Fibroblast of the aortic adventitia (primary cell): Measurements from ENCODE around the gene MFSD12. TPM values are rescaled to one million over a fixed set of nuclear protein-coding genes. Genes with fewer than 3 reads are reported as not detected.
"Not testable (repeated sequence)": the region's sequence is repeated elsewhere in the genome, so short reads cannot be mapped to it uniquely, and the experiment has no call there.

Experiments
- DNase-seq: peaks from one replicate; pipeline ENCODE4 v3.0.0-alpha.2; 2010; ENCODE audit warnings: low read depth
- H3K4me3 ChIP-seq: 2 replicates; pipeline ENCODE4 v1.5.1; 2011; ENCODE audit warnings: low read depth, mild to moderate bottlenecking, control low read depth, low read length, moderate library complexity
- total RNA-seq: library from RNA; depleted of rRNA; stranded (reverse); fragments of >200 nt; gene quantifications from 2 replicates; pipeline ENCODE4 v1.2.3, GENCODE V29; 2012; ENCODE audit warnings: low replicate concordance
- TF ChIP-seq, protein P1 (sequence below): IDR thresholded peaks from 2 replicates; pipeline ENCODE4 v1.5.1; 2011; ENCODE audit warnings: mild to moderate bottlenecking, low read length, control low read depth, inconsistent platforms; ENCODE audit not compliant: insufficient read depth

Gene MFSD12
- total RNA-seq, 1 donor, result 51.7 TPM

DNA sequence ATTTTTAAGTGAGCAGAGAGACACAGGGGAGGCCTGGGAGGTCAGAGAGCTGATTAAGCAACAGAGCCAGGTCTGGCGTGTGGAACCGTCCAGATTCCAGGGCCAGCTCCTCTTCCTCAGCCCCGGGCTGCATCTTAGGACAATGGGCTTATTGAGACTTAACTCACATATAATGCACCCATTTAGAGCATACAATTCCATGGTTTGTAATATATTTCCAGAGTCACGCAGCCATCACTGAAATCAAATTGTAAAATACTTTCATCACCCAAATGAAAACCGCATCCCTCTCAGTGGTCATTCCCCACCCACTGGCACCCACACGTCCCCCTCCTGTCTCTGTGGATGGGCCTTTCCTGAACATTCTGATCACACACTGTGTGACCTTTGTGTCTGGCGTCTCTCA, 13.2 kb upstream of the MFSD12 start:
- H3K4me3 ChIP-seq, result no peak overlapping the region
- DNase-seq, result no peak
- TF ChIP-seq, protein P1, sequence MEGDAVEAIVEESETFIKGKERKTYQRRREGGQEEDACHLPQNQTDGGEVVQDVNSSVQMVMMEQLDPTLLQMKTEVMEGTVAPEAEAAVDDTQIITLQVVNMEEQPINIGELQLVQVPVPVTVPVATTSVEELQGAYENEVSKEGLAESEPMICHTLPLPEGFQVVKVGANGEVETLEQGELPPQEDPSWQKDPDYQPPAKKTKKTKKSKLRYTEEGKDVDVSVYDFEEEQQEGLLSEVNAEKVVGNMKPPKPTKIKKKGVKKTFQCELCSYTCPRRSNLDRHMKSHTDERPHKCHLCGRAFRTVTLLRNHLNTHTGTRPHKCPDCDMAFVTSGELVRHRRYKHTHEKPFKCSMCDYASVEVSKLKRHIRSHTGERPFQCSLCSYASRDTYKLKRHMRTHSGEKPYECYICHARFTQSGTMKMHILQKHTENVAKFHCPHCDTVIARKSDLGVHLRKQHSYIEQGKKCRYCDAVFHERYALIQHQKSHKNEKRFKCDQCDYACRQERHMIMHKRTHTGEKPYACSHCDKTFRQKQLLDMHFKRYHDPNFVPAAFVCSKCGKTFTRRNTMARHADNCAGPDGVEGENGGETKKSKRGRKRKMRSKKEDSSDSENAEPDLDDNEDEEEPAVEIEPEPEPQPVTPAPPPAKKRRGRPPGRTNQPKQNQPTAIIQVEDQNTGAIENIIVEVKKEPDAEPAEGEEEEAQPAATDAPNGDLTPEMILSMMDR, result no peak

DNA sequence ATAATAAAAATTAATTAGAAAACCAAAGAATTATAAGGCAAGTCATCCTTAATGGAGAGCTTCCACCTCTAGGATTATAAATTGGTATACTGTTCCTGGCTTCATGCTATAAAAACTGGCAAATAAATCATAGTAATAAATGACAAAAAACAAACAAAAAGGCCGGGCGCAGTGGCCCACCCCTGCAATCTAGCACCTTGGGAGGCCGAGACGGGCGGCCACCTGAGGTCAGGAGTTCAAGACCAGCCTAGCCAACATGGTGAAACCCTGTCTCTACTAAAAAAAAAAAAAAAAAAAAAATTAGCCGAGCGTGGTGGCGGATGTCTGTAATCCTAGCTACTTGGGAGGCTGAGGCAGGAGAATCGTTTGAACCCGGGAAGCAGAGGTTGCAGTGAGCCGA, 12.7 kb upstream of the MFSD12 start:
- not testable (repeated sequence) for H3K4me3 ChIP-seq, DNase-seq

DNA sequence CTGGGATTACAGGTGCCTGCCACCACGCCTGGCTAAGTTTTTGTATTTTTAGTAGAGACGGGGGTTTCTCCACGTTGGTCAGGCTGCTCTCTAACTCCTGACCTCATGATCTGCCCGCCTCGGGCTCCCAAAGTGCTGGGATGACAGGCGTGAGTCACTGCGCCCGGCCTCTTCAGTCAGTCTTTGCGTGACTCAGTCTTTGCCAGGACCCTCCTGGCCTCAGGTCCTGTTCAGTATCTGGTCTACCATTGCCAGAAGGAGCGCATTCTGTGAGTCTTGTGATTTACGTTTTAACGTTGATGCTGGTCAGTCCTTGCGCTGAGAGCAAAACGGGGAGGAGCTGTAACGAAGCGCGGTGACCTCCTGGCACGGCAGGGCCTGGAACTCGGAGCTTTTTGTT, 7.8 kb upstream of the MFSD12 start:
- no peak for DNase-seq
- TF ChIP-seq, protein P1, result no peak
- H3K4me3 ChIP-seq, result no peak overlapping the region

DNA sequence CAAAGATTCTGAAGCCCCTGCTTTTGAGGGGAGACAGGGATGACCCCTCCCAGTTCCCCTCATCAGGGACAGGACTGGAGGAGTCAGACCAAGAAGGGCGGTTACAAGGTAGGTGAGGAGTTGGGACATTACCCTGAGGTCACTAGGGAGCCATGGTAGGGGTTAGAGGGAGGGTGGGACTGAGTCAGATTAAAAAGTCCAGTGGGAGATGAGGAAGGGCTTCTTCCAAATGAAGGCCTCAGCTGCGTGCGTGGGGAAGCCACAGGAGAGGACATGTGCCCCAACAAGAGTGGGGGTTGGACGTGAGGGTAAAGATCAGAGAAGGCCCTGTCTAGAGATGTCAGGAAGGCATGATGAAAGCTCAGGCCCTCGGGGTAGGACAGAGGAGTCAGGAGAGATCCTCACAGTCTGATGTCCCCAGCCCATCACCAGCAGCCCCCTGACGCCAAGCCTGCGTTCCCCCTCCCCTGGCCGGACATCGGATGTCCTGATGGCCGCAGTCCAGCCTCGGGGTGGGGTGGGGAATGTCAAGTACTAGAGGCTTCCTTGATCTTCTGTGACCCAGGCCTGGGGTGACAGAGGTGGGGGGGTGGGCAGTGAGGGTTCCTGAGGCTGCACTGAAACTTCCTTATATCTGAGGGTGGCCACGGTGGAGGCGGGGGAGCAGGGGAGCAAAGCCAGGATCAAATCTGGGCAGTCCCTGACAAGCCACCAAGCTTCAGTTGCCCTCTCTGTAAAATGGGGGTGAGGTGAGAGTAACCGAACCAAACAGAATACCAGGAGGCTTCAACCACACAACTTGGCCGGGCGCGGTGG, 6.5 kb upstream of the MFSD12 start:
- no peak for DNase-seq
- no peak overlapping the region for H3K4me3 ChIP-seq
- TF ChIP-seq, protein P1, result no peak

DNA sequence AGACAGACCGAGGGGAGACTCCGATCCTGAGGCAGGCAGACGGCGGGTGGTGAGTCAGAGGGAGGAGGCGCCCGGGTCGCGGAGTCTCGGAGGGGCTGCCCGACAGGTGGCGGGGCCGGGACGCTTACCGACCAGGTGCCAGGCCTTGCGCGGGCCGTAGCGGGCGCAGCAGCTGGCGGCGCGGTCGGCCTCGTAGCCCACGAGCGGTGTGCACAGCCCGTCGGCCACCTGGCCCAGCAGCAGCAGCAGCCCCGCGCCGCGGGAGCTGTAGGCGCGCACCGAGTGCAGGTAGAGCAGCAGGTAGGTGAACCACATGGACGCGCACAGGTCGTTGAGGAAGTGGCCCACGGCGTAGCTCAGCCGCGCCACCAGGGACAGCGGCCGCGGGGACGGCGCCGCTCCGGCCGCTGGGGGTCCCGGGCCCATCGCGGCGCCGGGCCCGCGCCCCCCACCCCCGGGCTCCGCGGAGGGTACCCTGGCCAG, 367 bp downstream of the MFSD12 start:
- TF ChIP-seq, protein P1, result no peak
- no peak for DNase-seq
- peak overlapping the region; percentile 95 for H3K4me3 ChIP-seq

DNA sequence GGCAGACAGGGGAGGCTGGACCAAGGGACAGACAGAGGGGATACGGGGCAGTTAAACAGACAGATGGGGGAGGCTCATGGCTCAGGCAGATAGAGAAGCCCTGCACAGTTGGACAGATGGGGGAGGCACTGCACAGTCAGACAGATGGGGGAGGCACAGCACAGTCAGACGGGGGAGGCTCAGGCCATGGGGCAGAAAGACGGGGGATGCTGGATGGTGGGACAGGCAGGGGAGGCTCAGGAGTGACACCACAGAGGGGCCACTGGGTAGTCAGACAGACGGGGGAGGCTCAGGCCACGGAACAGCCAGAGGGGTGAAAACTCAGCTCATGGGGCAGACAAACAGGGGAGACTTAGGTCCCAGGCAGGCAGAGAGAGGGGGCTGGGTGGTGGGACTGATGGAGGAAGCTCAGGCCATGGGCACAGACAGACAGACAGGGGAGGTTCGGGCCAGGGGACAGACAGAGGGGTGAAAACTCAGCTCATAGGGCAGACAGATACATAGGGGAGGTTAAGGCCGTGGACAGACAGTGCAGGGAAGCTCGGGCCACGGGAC, 886 bp downstream of the MFSD12 start:
- peak overlapping the region; percentile 95 for H3K4me3 ChIP-seq
- TF ChIP-seq, protein P1, result no peak
- no peak for DNase-seq

DNA sequence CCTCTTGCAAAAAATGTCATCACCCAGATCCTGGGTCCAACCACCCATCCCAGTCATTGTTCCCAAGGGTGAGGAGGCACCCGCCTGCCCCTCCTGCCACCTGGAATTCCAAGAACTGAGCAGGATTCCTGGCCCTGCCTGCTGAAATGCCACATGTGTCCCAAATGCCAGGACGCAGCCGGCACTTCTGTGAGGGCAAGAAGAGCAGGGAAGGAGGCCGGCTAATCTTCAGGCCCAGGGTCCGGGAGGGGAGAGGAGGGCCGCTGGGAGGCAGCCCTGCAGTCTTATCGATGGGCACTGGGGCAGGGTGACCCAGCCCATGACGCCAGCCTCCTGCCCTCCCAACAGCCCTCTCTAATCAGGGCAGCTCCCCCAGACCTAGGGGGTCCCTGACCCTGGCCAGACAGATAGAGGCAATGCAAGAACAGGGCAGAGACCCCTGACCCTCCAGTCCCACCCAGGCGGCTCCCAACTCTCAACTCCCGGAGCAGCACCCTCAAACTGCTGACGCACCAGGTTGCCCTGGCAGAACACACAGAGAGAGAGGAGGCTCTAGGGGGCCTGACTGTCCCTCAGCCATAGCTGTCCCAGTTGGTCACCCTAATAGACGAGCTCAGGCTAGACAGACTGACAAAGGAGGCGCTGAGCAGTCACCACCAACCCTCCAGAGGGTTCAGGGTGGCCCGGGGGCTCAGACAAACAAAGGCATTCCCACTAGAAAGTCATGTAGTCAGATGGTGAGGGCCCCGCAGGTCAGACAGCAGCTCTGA, 1.5 kb downstream of the MFSD12 start:
- TF ChIP-seq, protein P1, result no peak
- no peak for DNase-seq

More for the DNA sequence above, 1.5 kb downstream of the MFSD12 start:
- H3K4me3 ChIP-seq, result peak overlapping the region; percentile 95
